GM18951 (cell line): Measurements from ENCODE around the gene MT1X.
"Not testable (repeated sequence)": the region's sequence is repeated elsewhere in the genome, so short reads cannot be mapped to it uniquely, and the experiment has no call there.

Experiments used
- POLR2A ChIP-seq: IDR thresholded peaks from 4 replicates; pipeline ENCODE4 v1.6.1; 2011; ENCODE audit warnings: mild to moderate bottlenecking; ENCODE audit not compliant: insufficient read length, insufficient read depth; ENCODE audit errors: extremely low read depth
- in situ Hi-C: fragments of 300-500 bp; cut with MboI; formaldehyde crosslinking; loops from one replicate; pipeline ENCODE4 v1.12.0; 2022; ENCODE audit warnings: low sequenced_read_pairs, mixed read lengths, inconsistent platforms; ENCODE audit not compliant: unreplicated experiment

The MT1X gene

GRCh38 chr16:56664506-56664905 lies 17.8 kb upstream of the MT1X start:
- in situ Hi-C loops: no loop called here
- no peak for TF ChIP-seq POLR2A

DNA sequence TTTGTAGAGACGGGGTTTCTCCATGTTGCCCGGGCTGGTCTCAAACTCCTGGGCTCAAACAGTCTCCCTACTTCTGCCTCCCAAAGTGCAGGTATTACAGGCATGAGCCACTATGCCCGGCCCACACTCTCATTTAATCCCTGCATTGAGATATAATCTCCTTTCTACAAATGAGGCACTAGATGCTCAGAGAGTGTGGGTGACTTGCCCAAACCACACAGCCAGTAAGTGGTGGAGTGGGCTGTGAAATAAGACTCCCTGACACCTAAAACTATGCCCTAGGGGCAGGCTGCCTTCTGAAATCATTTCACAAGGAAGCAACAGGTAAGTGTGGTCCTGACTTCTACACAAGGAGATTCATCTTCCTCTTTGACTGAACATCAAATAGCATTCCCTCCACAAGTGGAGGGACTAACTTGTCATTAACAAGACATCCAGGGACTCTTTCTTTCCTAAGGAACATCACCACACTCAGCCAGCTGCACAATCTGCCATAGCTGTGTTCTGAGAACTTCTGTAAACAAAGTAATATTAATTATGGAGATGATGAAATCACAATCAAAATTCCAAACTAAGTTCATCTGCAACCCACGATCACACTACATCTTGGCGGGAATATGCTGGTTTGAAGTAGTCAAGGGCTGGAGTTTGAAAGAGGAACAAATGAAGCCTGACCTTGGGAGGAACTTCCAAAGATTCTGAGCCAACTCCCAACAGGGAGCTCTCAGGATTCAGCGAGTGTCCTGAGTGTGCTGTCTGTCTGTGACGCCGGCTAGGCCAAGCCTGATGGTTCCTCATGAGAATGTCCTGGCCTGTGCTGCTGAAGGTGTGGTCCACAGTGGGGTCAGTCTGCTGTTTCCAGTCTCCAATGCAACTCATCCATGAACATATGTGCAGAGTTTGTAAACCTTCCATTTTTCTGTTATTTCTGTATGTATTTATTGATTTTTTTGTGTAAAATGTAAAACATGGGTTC lies 16.7 kb upstream of the MT1X start:
- in situ Hi-C loops: not testable (repeated sequence)

DNA sequence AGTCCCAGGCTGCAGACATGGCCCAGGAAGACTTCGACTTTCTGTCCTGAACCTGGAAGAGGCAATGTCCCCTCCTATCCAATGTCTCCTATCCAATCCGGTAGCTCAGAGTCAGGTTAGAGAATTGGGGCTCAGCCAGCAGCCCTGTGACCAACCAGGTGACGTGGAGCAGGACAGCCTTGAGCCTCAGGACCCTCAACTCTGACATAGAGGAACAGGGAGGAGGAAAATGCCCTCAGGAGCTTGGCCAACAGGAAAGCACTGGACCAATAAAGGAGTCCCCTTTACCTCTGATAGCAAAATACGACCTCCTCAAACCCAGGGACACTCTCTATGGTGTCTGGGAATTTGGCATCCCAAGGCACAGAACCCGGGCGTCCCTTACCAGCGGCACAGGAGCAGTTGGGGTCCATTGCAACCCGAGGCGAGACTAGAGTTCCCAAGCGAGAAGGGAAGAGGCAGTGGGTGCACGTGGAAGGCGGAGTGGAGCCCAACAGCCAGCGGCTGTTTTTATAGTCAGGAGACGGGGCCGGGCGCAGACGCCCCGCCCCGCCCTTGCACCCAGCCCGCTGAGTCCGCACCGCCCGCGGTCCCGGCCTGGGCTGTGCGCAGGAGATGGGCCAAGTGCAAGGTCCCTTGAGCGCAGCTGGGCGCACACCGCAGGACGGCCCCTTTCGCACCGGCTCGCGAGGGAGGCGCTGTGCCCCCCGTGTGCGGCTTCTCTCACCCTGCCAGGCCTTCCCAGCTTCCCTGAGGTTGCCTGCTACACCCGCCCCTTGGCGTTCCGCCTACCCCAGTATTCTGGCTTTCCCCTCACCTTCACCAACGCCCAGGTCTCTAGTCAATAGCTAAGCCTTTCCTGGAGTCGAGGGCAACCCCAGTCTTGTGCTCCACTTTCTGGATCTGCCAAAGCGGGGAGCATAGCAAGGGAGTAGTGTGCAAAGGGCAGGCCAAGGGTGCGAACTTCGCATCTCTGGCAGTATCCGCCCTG lies 14.4 kb upstream of the MT1X start, which contains the start of gene MT1G:
MT1G (minus strand) TSS at position 485 of the 991 bp plus-strand sequence; CDS start at position 413, 72 bp downstream.
- TF ChIP-seq POLR2A: no peak
- in situ Hi-C loops: no loop called here

- TF ChIP-seq POLR2A: no peak
- in situ Hi-C loops: no loop called here
Observed at GRCh38 chr16:56669005-56669839, 13.0 kb upstream of the MT1X start, which contains the start of gene MT1H. TSS of gene MT1H (plus strand) at chr16:56669814. CDS start at chr16:56669885, 71 bp downstream.

DNA sequence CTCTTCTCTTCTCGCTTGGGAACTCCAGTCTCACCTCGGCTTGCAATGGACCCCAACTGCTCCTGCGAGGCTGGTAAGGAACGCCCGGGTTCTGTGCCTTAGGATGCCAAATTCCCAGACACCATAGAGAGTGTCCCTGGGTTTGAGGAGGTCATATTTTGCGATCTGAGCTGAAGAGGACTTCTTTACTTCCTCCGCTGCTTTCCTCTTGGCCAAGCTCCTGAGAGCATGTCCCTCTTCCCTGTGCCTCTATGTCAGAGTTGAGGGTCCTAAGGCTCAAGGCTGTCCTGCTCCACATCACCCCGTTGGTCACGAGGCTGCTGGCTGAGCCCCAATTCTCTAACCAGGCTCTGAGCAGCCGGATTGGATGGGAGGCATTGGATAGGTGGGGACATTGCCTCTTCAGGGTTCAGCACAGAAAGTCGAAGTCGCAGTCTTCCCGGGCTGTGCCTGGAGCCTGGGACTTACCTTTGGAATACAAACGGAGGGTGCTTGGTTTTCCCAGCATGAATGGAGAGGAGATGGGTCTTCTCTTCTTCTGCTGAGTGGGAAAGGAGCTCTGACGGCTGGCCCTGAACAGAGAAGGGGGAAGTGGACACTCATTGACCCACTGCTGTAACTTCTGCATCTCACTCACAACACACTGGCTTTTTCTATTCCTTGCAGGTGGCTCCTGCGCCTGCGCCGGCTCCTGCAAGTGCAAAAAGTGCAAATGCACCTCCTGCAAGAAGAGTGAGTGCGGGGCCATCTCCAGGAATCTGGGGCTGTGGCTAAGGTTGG lies 12.2 kb upstream of the MT1X start:
- in situ Hi-C loops: no loop called here
- no peak for TF ChIP-seq POLR2A

DNA sequence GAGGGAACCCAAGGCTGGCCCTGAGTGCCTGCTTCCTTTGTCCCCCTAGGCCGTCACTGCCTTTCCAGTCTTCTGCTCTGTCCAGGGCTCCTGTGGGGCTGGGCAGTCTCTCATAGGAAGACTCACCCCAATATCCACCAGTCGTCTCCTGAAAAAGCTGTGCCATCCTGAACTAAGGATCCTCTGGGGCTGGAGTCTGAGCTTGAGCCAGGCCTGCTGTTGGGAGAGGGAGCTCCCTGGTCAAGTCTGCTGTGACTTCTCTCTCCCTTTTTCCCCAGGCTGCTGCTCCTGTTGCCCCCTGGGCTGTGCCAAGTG lies 11.7 kb upstream of the MT1X start:
- in situ Hi-C loops: no loop called here
- TF ChIP-seq POLR2A: no peak

DNA sequence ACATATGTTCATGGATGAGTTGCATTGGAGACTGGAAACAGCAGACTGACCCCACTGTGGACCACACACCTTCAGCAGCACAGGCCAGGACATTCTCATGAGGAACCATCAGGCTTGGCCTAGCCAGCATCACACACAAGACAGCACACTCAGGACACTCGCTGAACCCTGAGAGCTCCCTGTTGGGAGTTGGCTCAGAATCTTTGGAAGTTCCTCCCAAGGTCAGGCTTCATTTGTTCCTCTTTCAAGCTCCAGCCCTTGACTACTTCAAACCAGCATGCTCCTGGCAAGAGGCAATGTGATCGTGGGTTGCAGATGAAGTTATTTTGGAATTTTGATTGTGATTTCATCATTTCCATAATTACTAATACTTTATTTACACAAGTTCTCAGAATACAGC lies 10.6 kb upstream of the MT1X start:
- in situ Hi-C loops: not testable (repeated sequence)

DNA sequence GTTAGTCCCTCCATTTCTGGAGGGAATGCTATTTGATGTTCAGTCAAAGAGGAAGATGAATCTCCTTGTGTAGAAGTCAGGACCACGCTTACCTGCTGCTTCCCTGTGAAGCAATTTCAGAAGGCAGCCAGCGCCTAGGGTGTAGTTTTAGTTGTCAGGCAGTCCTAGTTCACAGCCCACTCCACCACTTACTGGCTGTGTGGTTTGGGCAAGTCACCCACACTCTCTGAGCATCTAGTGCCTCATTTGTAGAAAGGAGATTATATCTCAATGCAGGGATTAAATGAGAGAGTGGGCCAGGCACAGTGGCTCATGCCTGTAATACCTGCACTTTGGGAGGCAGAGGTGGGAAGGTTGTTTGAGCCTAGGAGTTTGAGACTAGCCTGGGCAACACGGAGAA lies 10.1 kb upstream of the MT1X start:
- in situ Hi-C loops: not testable (repeated sequence)

GRCh38 chr16:56672761-56673536 lies 9.3 kb upstream of the MT1X start:
- in situ Hi-C loops: no loop called here
- TF ChIP-seq POLR2A: no peak

DNA sequence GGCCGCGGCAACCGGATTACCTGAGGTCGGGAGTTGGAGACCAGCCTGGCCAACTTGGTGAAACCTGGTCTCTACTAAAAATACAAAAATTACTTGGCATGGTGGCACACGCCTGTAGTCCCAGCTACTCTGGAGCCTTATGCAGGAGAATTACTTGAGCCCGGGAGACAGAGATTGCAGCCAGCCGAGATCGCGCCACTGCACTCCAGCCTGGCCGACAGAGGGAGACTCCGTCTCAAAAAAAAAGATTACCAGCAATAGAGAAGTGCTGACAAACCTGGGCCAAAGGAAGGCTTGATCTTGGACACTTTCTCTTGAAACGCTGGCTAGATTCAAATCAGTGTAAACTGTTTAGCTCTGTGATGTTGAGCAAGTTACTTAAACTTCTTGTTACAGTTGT lies 8.3 kb upstream of the MT1X start:
- in situ Hi-C loops: no loop called here
- no peak for TF ChIP-seq POLR2A

GRCh38 chr16:56674570-56674969 lies 7.7 kb upstream of the MT1X start:
- in situ Hi-C loops: not testable (repeated sequence)
